ENCODE data around the gene PDCD10. TPM values are rescaled to one million over a fixed set of nuclear protein-coding genes. Genes with fewer than 3 reads are reported as not detected.

Gene PDCD10
- total RNA-seq, 1 donor from 2014 or later: 80.9 TPM

DNA sequence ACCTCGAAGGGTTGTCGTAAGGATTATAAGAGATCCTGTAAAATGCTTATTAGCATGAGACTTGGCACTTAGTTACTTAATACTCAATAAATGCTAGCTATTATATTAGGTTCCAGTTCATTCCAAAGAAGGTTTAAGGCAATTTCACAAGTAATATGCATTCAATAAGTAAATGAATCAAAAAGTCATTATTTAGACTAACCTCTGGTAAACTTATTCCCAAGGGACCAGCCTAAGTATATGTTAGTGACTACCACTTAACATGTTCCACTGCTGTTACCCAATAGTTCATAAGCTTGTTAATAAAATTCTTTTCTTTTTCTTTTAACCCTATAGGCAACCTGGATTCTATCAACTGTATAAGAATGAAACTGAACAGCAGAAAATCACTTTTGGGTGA lies 5.1 kb downstream of the PDCD10 start:
- intact Hi-C loops (cut with micrococcal nuclease): no loop called here
- no peak for DNase-seq (ENCODE audit: low spot score)
- Mint-ChIP-seq H3K4me3 (ENCODE audit: low read depth) (no peak overlapping the region), H3K27me3 (ENCODE audit: low read depth) (no peaks in the 10 kb centered on the region), H3K4me1 (ENCODE audit: low read depth) (peaks cover 18% of the 10 kb centered on the region), H3K9me3 (no peaks in the 10 kb centered on the region), H3K36me3 (ENCODE audit: low read depth) (peaks cover 12% of the 10 kb centered on the region), H3K27ac (no peak overlapping the region)

DNA sequence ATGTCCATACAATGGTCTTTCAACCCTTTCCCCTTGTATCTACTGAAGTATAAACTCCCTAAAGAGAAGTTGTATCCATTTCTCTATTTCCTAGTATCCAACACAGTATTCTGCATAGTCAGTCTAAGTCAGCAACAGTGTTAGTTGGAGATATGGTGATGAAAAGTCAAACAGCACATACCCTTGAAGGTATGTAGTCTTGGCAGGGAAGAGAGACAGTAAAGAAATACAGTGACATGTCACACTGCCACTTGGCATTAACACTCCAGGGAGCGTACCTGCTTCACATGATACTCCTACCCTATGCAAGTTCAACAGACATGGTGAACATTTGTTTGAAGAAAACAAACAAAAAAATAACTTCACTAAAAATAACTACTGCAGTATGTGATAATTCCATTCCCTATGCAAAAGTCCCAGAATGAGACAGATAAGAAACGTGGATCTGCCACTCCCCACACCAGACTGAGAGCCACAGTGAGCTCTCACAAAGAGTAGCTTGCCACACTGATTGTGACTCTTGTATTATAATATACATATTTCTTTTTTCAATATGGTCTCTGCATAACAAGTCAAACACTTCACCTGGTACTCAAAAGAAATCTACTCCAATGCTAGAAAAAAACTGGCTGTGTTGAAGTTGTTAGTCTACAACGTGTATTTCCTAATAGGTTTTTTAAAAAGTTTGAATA lies 5.9 kb downstream of the PDCD10 start:
- peaks cover 16% of the 10 kb centered on the region for H3K36me3 Mint-ChIP-seq (ENCODE audit: low read depth)
- DNase-seq (ENCODE audit: low spot score): no peak
- intact Hi-C loops (cut with micrococcal nuclease): no loop called here
- no peak overlapping the region for H3K27ac Mint-ChIP-seq
- H3K9me3 Mint-ChIP-seq: no peaks in the 10 kb centered on the region
- peaks cover 19% of the 10 kb centered on the region for H3K4me1 Mint-ChIP-seq (ENCODE audit: low read depth)
- no peak overlapping the region for H3K4me3 Mint-ChIP-seq (ENCODE audit: low read depth)
- H3K27me3 Mint-ChIP-seq (ENCODE audit: low read depth): no peaks in the 10 kb centered on the region

DNA sequence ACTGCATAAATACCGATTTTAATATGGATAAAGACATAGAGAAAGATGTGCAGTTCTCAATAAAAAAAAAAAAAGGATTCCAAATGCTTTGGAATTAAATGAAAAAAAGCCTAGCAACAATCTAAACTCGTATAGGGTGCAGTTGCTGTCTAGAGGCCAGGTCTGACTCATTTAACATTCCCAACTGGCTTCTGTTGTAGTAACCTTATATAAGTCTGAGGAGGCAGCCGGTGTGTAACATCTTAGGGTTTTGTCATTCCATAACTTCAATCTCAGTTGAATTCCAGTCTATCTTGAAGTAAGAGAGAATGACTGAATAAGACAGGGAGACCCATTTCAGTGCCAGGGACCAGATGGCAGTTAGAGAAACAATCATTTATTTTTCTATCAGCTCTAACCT lies 6.5 kb downstream of the PDCD10 start:
- no peaks in the 10 kb centered on the region for H3K9me3 Mint-ChIP-seq
- intact Hi-C loops (cut with micrococcal nuclease): no loop called here
- peaks cover 22% of the 10 kb centered on the region for H3K4me1 Mint-ChIP-seq (ENCODE audit: low read depth)
- H3K4me3 Mint-ChIP-seq (ENCODE audit: low read depth): no peak overlapping the region
- H3K27me3 Mint-ChIP-seq (ENCODE audit: low read depth): no peaks in the 10 kb centered on the region
- H3K36me3 Mint-ChIP-seq (ENCODE audit: low read depth): peaks cover 17% of the 10 kb centered on the region
- DNase-seq (ENCODE audit: low spot score): no peak
- H3K27ac Mint-ChIP-seq: no peak overlapping the region

DNA sequence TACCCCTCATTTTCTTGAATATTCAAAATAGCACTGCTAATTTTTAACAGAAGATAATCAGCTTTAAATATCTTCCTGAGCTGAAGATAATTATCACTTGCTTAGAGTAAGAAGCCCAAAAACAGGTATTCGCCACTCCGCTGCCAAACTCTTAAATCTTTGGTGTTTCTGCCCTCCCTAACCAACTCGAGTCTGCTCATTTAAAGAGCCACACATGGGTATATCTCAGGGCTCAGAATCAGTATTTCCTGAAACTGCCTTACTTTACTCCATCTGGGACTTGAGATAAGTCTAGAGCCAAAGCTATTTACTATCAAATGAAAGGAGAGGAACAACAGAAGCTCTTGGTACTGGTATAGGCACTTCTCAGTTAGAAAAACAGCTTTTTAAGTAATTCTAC lies 10.8 kb downstream of the PDCD10 start:
- H3K36me3 Mint-ChIP-seq (ENCODE audit: low read depth): peaks cover 39% of the 10 kb centered on the region
- DNase-seq (ENCODE audit: low spot score): no peak
- H3K9me3 Mint-ChIP-seq: no peaks in the 10 kb centered on the region
- H3K27ac Mint-ChIP-seq: no peak overlapping the region
- peaks cover 26% of the 10 kb centered on the region for H3K4me1 Mint-ChIP-seq (ENCODE audit: low read depth)
- no peaks in the 10 kb centered on the region for H3K27me3 Mint-ChIP-seq (ENCODE audit: low read depth)
- no peak overlapping the region for H3K4me3 Mint-ChIP-seq (ENCODE audit: low read depth)
- intact Hi-C loops (cut with micrococcal nuclease): no loop called here

DNA sequence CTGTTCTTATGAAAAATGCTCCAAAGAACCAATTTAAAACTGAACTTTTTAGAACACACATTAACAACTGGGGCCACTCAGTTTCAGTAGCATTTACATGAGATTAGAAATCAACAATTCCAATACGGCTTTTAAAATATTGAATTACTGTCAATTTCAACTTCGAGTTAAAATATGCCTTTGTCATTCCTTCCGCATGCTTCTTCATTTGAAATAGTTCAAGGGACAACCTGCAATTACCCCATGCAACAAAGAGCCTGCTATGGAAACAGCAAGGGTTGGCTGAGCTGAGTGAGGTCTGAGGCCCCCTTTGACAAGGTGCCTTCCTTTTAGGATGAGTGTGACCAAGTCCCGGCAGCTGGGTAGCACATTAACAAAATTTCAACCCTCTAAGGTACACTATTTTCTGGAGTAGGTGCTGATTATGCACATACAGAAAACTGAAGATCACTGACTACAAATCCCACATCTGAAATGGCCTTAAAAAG lies 11.6 kb downstream of the PDCD10 start:
- H3K4me3 Mint-ChIP-seq (ENCODE audit: low read depth): no peak overlapping the region
- no peaks in the 10 kb centered on the region for H3K9me3 Mint-ChIP-seq
- no peaks in the 10 kb centered on the region for H3K27me3 Mint-ChIP-seq (ENCODE audit: low read depth)
- intact Hi-C loops (cut with micrococcal nuclease): no loop called here
- peaks cover 47% of the 10 kb centered on the region for H3K36me3 Mint-ChIP-seq (ENCODE audit: low read depth)
- DNase-seq (ENCODE audit: low spot score): no peak
- H3K4me1 Mint-ChIP-seq (ENCODE audit: low read depth): peaks cover 27% of the 10 kb centered on the region
- H3K27ac Mint-ChIP-seq: no peak overlapping the region

DNA sequence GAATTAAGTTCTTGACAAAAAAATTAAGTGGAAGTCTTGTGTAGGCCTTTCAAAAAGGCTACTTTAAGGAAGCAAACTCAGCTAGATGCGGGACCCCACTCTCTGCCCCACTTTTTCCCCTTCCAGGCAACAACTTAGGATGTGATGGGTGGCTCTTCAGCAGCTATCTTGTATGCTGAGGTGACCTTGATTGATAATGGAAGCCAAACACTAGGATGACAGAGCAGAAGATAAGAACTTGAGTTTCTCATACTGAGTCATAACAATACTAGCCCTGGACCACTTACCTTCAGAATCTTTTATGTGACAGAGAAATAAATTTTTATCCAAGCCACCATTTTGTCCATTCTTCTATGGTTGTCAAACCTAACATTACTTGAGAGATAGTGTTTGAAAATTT lies 16.1 kb downstream of the PDCD10 start:
- peaks cover 22% of the 10 kb centered on the region for H3K4me1 Mint-ChIP-seq (ENCODE audit: low read depth)
- no peak overlapping the region for H3K4me3 Mint-ChIP-seq (ENCODE audit: low read depth)
- no peak for DNase-seq (ENCODE audit: low spot score)
- H3K36me3 Mint-ChIP-seq (ENCODE audit: low read depth): peaks cover 75% of the 10 kb centered on the region
- no peaks in the 10 kb centered on the region for H3K9me3 Mint-ChIP-seq
- H3K27me3 Mint-ChIP-seq (ENCODE audit: low read depth): no peaks in the 10 kb centered on the region
- intact Hi-C loops (cut with micrococcal nuclease): no loop called here
- H3K27ac Mint-ChIP-seq: no peak overlapping the region

DNA sequence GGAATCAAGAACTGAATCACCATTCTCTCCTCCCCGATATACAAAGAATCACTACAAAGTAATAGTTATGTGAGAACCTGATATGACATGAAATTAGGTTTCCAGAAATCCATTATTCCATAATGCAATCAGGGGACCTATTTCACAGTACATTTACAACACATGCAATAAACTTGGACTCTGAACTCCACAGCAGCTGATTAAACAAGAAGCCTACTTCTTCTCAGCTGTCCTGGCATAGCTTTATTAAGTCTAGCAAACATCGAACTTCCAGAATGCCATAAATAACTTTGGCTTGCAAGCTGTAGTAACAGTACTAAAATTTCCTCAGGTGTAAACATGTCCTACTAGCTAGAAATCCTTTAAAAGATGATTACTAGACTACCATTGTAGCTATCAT lies 17.8 kb downstream of the PDCD10 start:
- H3K36me3 Mint-ChIP-seq (ENCODE audit: low read depth): peaks cover 80% of the 10 kb centered on the region
- intact Hi-C loops (cut with micrococcal nuclease): no loop called here
- H3K4me3 Mint-ChIP-seq (ENCODE audit: low read depth): no peak overlapping the region
- no peak overlapping the region for H3K27ac Mint-ChIP-seq
- no peaks in the 10 kb centered on the region for H3K9me3 Mint-ChIP-seq
- H3K4me1 Mint-ChIP-seq (ENCODE audit: low read depth): peaks cover 30% of the 10 kb centered on the region
- no peak for DNase-seq (ENCODE audit: low spot score)
- H3K27me3 Mint-ChIP-seq (ENCODE audit: low read depth): no peaks in the 10 kb centered on the region

DNA sequence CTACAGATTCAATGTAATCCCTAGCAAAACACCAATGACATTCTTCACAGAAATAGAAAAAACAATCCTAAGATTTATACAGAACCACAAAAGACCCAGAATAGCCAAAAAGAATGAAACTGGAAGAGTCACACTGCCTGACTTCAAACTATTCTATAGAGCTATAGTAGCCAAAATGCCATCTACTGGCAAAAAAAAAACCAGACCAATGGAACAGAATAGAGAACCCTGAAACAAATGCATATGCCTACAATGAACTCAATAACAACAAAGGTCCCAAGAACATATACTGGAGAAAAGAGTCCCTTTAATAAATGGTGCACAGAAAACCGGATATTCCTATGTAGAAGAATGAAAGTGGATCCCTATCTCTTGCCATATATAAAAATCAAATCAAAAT lies 19.8 kb downstream of the PDCD10 start:
- H3K9me3 Mint-ChIP-seq: no peaks in the 10 kb centered on the region
- H3K4me1 Mint-ChIP-seq (ENCODE audit: low read depth): peaks cover 35% of the 10 kb centered on the region
- peaks cover 86% of the 10 kb centered on the region for H3K36me3 Mint-ChIP-seq (ENCODE audit: low read depth)
- H3K4me3 Mint-ChIP-seq (ENCODE audit: low read depth): no peak overlapping the region
- no peaks in the 10 kb centered on the region for H3K27me3 Mint-ChIP-seq (ENCODE audit: low read depth)
- DNase-seq (ENCODE audit: low spot score): no peak
- intact Hi-C loops (cut with micrococcal nuclease): no loop called here
- H3K27ac Mint-ChIP-seq: no peak overlapping the region

DNA sequence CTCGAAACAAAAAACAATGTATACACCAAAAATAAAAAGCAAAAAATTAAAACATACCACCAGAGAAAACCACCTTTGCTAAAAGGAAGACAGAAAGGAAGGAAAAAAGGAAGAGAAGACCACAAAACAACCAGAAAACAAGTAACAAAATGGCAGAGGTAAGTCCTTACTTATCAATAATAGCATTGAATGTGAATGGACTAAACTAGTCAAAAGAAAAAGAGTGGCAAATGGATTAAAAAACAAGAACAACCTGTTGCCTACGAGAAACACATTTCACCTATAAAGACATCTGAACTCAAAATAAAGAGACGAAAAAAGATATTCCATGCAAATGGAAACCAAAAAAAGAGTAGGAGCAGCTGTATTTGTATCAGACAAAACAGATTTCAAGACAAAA lies 22.2 kb downstream of the PDCD10 start:
- Mint-ChIP-seq H3K4me3 (ENCODE audit: low read depth) (no peak overlapping the region), H3K27ac (no peak overlapping the region), H3K36me3 (ENCODE audit: low read depth) (peaks cover 80% of the 10 kb centered on the region), H3K4me1 (ENCODE audit: low read depth) (peaks cover 29% of the 10 kb centered on the region), H3K9me3 (no peaks in the 10 kb centered on the region), H3K27me3 (ENCODE audit: low read depth) (no peaks in the 10 kb centered on the region)
- no peak for DNase-seq (ENCODE audit: low spot score)
- intact Hi-C loops (cut with micrococcal nuclease): no loop called here

DNA sequence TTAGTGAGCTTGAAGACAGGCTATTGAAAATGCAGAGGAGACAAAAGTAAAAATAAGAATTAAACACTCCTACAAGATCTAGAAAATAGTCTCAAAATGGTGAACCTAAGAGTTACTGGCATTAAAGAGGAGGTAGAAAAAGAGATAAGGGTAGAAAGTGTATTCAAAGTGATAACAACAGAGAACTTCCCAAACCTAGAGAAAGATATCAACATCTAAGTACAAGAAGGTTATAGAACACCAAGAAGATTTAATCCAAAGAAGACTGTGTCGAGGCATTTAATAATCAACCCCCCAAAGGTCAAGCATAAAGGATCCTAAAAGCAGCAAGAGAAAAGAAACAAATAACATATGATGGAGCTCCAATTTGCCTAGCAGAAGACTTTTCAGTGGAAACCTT lies 23.3 kb downstream of the PDCD10 start:
- no peaks in the 10 kb centered on the region for H3K9me3 Mint-ChIP-seq
- peaks cover 29% of the 10 kb centered on the region for H3K4me1 Mint-ChIP-seq (ENCODE audit: low read depth)
- no peak overlapping the region for H3K27ac Mint-ChIP-seq
- intact Hi-C loops (cut with micrococcal nuclease): no loop called here
- no peaks in the 10 kb centered on the region for H3K27me3 Mint-ChIP-seq (ENCODE audit: low read depth)
- DNase-seq (ENCODE audit: low spot score): no peak
- H3K36me3 Mint-ChIP-seq (ENCODE audit: low read depth): peaks cover 77% of the 10 kb centered on the region
- H3K4me3 Mint-ChIP-seq (ENCODE audit: low read depth): no peak overlapping the region

DNA sequence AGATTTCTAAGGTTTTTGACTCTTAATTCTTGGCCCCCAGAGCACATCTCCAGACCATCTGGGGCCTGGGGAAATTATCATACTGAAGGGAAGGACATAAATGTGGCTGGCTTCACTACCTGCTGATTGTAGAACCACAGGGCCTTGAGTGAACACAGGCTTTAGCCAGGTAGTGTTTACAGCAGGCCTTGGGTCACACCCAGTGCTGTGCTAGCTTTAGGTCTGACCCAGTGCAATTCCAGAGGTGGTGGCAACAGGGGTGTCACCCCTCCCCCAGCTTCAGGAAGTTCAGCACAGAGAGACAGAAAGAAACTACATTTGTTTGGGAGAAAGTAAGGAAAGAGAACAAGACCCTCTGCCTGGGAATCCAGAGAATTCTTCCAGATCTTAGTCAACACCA lies 24.1 kb downstream of the PDCD10 start:
- Mint-ChIP-seq H3K4me1 (ENCODE audit: low read depth) (peaks cover 33% of the 10 kb centered on the region), H3K27ac (no peak overlapping the region), H3K36me3 (ENCODE audit: low read depth) (peaks cover 77% of the 10 kb centered on the region), H3K4me3 (ENCODE audit: low read depth) (no peak overlapping the region), H3K9me3 (no peaks in the 10 kb centered on the region), H3K27me3 (ENCODE audit: low read depth) (no peaks in the 10 kb centered on the region)
- intact Hi-C loops (cut with micrococcal nuclease): no loop called here
- no peak for DNase-seq (ENCODE audit: low spot score)

DNA sequence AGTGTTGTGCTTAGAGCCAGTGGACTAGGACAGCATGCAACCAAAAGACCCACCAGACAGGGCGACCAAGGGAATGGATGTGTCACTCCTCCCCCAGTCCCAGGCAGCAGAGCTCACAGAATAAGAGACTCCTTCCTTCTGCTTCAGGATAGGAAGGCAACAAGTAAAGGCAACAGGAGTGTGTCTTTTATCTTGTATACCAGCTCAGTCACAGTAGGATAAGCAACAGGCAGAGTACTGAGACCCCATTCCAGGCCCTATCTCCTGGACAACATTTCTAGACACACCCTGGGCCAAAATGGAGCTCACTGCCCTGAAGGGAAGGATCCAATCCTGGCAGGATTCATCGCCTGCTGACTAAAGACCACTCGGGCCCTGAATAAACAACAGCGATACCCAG lies 25.0 kb downstream of the PDCD10 start:
- no peaks in the 10 kb centered on the region for H3K9me3 Mint-ChIP-seq
- DNase-seq (ENCODE audit: low spot score): no peak
- intact Hi-C loops (cut with micrococcal nuclease): no loop called here
- peaks cover 70% of the 10 kb centered on the region for H3K36me3 Mint-ChIP-seq (ENCODE audit: low read depth)
- H3K4me3 Mint-ChIP-seq (ENCODE audit: low read depth): no peak overlapping the region
- no peaks in the 10 kb centered on the region for H3K27me3 Mint-ChIP-seq (ENCODE audit: low read depth)
- H3K4me1 Mint-ChIP-seq (ENCODE audit: low read depth): peaks cover 33% of the 10 kb centered on the region
- H3K27ac Mint-ChIP-seq: no peak overlapping the region

DNA sequence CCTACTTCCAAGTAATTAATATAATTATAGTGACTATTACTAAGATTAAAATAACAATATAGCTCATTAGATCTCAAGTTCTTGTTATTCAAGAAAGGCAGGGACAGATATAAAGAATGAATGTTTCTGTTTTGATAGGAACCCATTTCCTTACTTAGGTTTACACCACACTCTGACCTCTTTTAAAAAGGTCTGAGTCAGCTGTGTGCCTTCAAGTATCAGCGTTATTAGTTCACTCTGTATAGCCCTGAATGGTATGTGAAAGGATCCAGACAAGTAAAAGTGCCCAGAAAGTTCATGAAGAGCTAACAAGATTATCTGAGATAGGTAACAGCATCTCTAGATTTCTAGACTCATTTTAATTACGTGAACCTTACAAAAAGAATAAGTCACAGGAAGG lies 28.9 kb downstream of the PDCD10 start:
- no peak overlapping the region for H3K27ac Mint-ChIP-seq
- peaks cover 48% of the 10 kb centered on the region for H3K36me3 Mint-ChIP-seq (ENCODE audit: low read depth)
- H3K27me3 Mint-ChIP-seq (ENCODE audit: low read depth): no peaks in the 10 kb centered on the region
- H3K9me3 Mint-ChIP-seq: no peaks in the 10 kb centered on the region
- intact Hi-C loops (cut with micrococcal nuclease): no loop called here
- peaks cover 7% of the 10 kb centered on the region for H3K4me1 Mint-ChIP-seq (ENCODE audit: low read depth)
- no peak overlapping the region for H3K4me3 Mint-ChIP-seq (ENCODE audit: low read depth)
- DNase-seq (ENCODE audit: low spot score): no peak

DNA sequence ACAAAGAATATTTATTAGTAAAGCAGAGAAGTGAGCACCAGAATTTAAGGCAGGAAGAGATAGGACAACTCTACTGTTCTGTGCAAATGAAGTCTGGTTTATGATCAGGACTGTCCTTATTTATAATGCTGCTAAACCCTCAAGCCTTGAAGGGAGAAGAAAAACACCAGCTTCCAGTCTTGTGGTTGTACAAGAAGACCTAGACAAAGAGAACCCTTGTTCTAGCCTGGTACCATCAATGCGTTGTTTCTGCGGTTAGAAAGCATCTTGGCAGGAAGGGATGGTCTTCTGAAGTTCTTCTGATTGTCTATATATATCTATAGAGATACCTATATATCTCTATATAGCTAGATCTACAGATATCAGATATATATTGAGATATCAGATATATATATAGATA lies 33.8 kb downstream of the PDCD10 start:
- H3K4me1 Mint-ChIP-seq (ENCODE audit: low read depth): peaks cover 13% of the 10 kb centered on the region
- no peak overlapping the region for H3K4me3 Mint-ChIP-seq (ENCODE audit: low read depth)
- DNase-seq (ENCODE audit: low spot score): no peak
- H3K27ac Mint-ChIP-seq: no peak overlapping the region
- H3K27me3 Mint-ChIP-seq (ENCODE audit: low read depth): no peaks in the 10 kb centered on the region
- peaks cover 36% of the 10 kb centered on the region for H3K36me3 Mint-ChIP-seq (ENCODE audit: low read depth)
- intact Hi-C loops (cut with micrococcal nuclease): no loop called here
- no peaks in the 10 kb centered on the region for H3K9me3 Mint-ChIP-seq
